HG03469 (cell line): ENCODE data around the gene UQCR11.

Experiments
- ATAC-seq: cut with Tn5 transposase; IDR thresholded peaks from one replicate; pipeline ENCODE4 v1.9.1; 2021; ENCODE audit warnings: mild to moderate bottlenecking, moderate library complexity, moderate number of reproducible peaks; ENCODE audit not compliant: unreplicated experiment

UQCR11 gene

GRCh38 chr19:1618157-1619093 is 13.2 kb upstream of the UQCR11 start:
- no peak for ATAC-seq

- no peak for ATAC-seq
Observed at GRCh38 chr19:1616875-1617274, 11.6 kb upstream of the UQCR11 start.

DNA sequence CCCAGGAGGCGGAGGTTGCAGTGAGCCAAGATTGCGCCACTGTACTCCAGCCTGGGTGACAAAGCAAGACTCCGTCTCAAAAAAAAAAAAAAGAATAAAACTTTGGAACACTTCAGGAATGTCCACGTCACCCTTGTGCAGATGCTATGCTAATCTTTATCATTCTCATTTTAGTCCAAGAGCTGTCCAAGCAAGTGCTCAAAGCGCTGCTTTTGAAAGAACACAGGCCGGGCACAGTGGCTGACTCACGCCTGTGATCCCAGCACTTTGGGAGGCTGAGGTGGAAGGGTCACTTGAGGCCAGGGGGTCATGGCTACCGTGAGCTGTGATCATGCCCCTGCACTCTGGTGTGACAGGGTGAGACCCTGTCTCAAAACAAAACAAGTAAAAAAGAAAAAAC is 11.1 kb upstream of the UQCR11 start:
- ATAC-seq = no peak

DNA sequence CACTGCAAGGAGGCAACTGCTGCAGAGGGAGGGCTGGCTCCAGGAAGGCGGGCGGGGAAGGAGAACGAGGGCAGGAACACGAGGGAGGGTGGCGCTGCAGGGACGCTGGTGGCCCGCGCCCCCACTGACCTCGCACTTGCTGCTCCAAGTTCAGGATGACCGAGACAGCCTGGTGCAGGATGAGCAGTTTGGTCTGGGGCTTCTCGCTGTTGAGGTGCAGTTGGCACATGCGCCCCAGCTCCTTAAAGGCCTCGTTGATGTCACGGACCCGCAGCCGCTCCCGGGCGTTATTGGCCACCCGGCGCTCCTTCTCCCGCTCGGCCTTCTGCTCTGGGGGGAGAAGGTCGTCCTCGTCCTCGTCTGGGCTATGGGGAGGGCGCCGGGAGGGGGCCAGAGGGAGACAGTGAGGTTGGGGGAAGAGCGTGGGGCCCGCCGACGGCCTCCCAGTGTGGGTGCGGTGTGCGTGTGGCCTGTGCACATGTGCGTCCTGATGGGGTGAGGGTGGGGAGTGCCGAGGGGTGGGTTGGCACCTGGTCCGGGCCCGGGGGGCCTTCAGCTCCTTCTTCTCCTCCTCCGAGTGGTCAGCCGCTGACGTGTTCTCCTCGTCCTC is 10.0 kb upstream of the UQCR11 start:
- no peak for ATAC-seq

DNA sequence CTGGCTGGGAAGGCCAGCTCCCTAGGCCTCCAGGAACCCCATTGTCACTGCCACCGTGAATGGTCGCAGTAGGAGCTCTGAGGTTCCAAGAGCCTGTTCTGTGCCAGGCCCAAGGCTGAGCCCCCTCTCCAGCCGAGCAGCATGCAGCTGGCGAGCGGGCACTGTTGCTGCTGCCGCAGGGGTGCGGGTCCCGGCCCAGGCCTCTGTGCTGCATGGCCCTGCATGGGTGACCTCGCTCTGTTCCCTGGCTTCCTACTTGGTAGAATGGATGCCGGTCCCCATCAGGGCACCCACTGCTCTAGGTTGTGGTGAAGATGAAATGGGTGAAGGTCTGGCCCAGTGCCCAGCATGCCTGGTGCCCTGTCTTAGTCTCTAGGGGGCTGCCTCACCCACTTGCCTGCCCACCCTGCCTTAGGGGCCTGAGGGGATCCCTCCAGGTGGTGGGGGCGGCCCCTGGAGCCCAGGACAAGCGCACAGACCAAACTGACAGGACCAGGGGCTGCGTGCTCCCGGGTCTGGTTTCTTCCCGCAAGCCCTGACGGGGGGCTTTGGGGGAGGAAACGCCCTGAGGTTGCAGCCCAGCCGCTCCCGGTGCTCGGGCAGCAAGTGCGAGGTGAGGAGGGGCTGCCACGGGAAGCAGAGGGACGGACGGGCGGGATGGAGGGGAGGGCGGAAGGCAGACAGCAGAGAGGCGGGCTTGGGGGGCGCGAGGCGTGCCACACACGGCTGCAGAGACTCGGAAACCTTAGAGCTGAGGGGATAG is 8.7 kb upstream of the UQCR11 start:
- no peak for ATAC-seq

- ATAC-seq = no peak
Observed at GRCh38 chr19:1613146-1613545, 7.9 kb upstream of the UQCR11 start.

DNA sequence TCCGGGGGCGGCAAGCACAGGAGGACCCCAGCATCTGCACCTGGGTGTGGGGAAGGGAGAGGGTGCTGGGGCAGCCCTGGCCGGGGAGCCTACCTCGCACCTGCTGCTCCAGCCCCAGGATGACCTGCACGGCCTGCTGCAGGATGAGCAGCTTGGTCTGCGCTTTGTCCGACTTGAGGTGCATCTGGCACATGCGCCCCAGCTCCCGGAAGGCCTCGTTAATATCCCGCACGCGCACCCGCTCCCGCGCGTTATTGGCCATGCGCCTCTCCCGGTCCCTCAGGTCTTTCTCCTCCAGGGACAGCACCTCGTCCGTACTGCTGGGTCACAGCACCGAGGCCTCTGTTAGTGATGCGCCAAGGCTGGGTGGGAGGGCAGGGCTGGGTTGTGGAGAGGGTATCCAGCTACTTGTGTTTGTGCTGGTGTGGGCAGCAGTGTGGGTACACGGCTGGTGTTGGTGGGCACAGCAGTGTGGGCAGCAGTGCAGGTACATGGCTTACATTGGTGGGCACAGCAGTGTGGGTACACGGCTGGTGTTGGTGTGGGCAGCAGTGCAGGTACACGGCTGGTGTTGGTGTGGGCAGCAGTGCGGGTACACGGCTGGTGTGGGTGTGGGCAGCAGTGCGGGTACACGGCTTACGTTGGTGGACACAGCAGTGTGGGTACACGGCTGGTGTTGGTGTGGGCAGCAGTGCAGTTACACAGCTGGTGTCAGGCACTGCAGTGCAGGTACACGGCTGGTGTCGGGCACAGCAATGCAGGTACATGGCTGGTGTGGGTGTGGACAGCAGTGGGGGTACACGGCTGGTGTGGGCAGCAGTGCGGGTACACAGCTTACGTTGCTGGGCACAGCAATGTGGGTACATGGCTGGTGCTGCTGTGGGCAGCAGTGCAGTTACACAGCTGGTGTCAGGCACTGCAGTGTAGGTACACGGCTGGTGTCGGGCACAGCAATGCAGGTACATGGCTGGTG is 7.1 kb upstream of the UQCR11 start:
- no peak for ATAC-seq

GRCh38 chr19:1611353-1611752 is 6.1 kb upstream of the UQCR11 start:
- no peak for ATAC-seq

DNA sequence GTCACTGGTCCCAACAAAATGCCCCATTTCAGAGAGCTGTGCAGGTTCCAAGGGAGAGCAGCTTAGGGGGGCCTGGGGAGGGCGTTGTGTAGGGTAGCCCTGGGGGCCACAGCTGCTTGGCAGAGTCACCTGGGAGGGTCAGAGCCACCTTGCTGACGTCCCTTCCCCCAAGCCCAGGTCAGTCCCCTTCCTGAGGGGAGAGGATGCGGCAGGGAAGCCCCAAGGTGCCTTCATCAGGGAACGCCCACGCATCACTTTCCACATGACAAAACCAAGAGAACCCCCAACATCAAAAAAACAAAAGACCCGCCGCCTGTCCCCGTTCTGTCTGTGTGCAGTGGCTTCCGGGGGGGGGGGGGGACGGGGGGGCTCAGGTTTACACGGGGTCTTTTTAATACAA is 5.3 kb upstream of the UQCR11 start:
- no peak for ATAC-seq

DNA sequence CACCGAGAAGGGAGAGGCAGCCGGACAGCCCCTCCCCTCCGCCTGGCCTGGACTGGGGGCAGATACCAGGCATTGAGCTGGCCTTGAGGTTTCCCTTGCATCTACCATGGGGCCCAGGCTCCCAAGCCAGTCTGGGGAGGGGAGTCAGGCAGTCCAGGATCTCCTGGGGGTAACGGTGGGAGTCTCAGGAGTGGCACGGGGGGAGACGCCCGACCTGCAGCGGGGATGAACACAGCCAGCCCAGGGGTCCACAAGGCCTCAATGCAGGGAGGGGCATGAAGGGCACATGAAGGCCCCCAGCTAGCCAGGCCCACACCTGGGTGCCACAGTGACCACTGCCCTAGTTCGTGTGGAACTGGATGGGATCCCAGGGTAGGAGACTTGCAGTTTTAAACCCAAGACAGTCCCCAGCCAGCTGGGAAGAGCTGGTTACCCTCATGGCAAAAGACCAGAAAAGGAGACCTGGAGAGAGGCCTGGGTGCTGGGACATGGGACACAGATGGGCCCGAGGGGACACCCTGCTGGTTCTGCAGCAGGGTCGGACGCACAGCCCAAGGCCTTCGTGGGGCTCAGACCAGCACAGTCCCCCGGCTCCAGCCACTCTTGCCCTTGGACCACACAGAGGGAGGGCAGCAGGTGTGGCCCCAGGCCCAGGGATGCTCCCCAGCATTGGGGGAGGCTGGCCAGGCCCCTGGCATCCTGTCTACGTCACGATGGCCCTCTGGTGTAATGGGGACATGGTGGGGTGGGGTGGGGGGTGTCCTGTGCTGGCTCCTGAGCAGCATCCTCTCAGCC is 4.6 kb upstream of the UQCR11 start:
- ATAC-seq = no peak

- no peak for ATAC-seq
Observed at GRCh38 chr19:1609103-1609396, 3.8 kb upstream of the UQCR11 start.

GRCh38 chr19:1608359-1609102 is 3.3 kb upstream of the UQCR11 start:
- ATAC-seq = no peak

DNA sequence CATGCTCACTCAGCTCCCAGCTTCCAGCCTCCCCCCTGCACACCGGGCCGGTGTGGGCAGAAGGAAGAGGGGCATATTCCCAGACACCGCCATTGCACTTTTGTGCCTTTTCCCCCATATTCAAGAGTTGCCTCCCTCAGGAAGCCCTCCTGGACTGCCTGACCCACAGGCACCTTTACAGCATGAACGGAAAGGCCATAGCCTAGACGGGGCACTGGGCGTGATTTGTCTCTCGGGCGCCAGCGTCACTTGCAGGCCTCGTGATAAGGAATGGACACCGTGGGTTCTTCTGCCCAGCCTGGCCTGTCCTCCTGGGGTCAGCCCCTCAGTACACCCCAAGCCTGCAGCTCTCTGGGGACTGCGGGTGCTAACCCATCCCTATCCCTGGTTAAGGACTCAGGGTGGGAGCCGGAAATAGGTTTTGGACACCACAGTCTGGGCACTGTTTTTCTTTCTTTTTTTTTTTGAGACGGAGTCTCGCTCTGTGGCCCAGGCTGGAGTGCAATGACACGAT is 933 bp upstream of the UQCR11 start:
- ATAC-seq = no peak

GRCh38 chr19:1602091-1602707 is 3.1 kb downstream of the UQCR11 start:
- ATAC-seq = no peak

- no peak for ATAC-seq
Observed at GRCh38 chr19:1601613-1602064, 3.6 kb downstream of the UQCR11 start.

GRCh38 chr19:1599460-1599846 is 5.8 kb downstream of the UQCR11 start:
- ATAC-seq = no peak

DNA sequence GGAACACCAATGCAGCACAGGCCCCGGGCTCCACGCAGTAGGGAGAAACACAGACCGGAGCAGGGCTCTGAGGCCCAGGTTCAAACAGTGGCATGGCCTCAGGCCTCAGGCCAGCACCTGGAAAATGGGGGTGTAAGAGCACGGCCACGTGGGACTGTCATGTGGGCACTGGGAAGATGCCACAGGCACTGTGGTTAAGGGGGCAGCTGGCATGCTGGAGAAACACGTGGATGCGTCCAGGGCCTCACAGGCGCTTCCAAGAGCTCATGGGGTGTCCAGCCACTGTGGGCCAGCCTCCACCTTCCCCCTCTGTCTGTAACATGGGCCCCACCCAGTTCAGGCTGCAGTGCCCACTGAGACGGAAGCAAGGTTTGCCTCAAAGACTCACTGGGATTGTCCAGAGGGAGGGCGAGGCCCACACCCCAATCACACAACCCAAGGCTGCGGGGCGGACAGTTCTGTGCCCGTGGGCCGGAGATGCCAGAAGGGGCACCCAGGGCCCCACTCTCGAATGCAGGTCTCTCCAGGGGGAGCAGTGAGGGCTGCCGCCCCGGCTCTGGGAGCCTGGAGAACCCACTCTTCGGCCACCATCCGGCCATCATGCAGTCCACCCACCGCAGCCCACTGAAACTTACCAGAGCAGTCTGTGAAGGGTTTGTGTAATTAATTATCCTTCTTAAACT is 6.3 kb downstream of the UQCR11 start:
- ATAC-seq = no peak

- ATAC-seq = no peak
Observed at GRCh38 chr19:1593501-1593772, 11.8 kb downstream of the UQCR11 start.
